GM18517 (cell line): ENCODE results near the gene SPACA7.
"Not testable (repeated sequence)": the region's sequence is repeated elsewhere in the genome, so short reads cannot be mapped to it uniquely, and the experiment has no call there.

ENCODE experiments used
- ATAC-seq: cut with Tn5 transposase; IDR thresholded peaks from one replicate; pipeline ENCODE4 v1.9.1; 2021; ENCODE audit warnings: mild to moderate bottlenecking, moderate library complexity; ENCODE audit not compliant: unreplicated experiment

The SPACA7 gene

DNA sequence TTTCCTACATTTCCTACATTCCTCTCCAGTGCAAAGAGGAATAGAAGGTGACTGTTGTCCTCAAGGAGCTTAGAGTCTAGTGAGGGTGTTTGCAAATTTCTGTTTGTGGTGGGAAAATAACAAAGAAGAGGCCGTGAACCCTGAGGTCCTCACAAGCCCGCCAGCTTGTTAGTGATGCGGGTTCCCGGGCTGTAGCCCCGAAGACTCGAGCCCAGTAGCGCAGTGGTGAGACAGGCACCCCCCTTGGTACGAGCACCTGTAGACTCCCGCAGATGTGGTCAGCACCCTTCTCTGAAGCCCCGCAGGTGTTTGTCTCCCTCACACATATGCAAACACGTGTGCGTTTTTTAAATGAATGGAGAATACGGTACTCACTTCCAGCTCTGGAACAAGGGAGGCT is 26.5 kb upstream of the SPACA7 start:
- ATAC-seq: no peak

GRCh38 chr13:112350300-112350699 is 25.9 kb upstream of the SPACA7 start:
- no peak for ATAC-seq

GRCh38 chr13:112351825-112352224 is 24.3 kb upstream of the SPACA7 start:
- ATAC-seq: no peak

DNA sequence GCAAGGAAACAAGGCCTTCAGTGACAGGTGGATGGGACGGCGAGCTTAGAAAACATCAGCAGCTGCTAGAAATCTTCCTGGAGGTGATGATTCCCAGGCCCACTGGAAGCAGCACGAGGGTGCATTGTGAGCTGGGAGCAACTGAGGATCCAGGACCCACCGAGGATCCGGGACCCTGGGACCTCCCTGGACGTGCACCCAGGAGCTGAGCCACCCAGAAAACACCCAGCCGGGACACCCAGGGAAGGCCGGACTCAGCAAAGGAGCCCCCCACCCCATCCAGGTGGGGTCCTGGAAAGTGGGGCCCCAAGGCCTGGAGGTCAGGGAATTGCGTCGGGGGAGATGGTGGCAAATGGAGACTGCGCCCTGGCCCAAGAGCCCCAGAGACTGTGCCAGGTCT is 22.3 kb upstream of the SPACA7 start:
- no peak for ATAC-seq

DNA sequence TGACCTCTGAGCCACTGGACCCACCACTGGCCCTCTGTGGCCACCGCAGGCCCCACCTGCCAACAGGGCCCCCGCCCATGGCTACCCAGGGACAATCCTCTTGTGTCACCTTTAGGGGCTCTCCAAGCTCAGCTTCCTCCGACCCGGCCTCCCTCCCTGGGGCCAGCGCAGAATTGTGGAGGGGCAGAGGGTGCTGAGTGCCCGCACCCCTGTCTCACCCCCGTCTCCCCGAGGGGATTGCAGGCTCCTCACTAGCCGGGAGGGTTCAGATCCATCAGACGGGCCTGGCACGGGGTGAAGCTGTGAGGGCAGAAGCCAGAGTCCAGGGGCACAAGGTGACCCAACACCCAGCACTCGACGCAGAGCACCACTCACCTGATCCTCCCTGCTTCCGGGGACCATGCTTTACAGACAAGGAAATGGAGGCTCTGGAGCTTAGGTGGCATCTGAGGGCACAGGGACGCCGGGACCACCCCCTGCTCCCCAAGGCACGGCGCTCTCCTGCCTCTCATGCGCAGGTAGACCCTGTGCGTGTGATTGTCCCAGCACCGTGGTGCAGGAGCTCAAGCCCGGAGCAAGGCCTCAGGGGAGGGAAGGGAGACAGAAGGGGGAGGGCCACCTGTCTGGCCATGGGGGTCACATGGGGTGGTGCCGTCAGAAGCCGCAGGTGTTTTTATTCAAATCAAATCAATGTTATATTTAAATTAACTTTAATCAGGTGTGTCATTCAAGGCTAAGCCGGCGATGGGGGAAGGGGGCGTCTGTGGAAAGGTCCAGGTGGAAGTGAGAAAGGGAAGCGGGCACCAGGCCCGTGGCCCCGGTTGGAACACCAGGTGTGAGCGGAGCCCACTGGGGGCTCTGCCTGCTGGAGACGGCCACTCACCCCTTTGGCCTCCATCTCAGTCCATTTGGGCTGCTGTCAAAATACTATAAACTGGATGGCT is 21.6 kb upstream of the SPACA7 start:
- ATAC-seq: no peak

GRCh38 chr13:112355274-112355838 is 20.8 kb upstream of the SPACA7 start:
- no peak for ATAC-seq

DNA sequence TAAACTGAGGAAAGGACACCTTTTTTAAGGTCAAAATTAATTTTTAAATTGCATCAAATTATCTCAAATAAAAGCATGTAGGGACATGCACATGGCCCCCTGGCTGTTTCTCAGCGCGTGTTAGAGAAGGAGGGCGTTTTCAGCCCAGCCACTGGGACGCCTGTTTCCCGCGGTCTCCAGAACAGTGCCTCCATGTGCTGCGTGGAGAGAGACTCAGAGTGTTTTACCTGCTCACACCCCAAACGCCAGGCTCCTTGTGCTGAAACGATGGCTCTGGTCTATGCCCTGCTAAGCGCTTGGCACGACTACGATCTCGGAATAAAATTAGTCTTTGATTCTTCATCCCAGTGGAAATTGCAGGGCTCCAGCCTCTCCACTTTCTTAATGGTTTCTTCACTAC is 20.0 kb upstream of the SPACA7 start:
- no peak for ATAC-seq

- ATAC-seq: no peak
Measured at GRCh38 chr13:112358156-112358555, 18.0 kb upstream of the SPACA7 start.

GRCh38 chr13:112362021-112362420 is 14.1 kb upstream of the SPACA7 start:
- ATAC-seq: no peak

- no peak for ATAC-seq
Measured at GRCh38 chr13:112363867-112364528, 12.2 kb upstream of the SPACA7 start.

GRCh38 chr13:112366907-112367646 is 9.1 kb upstream of the SPACA7 start:
- ATAC-seq: no peak

GRCh38 chr13:112368883-112369282 is 7.3 kb upstream of the SPACA7 start:
- no peak for ATAC-seq

- no peak for ATAC-seq
Measured at GRCh38 chr13:112370311-112370710, 5.8 kb upstream of the SPACA7 start.

DNA sequence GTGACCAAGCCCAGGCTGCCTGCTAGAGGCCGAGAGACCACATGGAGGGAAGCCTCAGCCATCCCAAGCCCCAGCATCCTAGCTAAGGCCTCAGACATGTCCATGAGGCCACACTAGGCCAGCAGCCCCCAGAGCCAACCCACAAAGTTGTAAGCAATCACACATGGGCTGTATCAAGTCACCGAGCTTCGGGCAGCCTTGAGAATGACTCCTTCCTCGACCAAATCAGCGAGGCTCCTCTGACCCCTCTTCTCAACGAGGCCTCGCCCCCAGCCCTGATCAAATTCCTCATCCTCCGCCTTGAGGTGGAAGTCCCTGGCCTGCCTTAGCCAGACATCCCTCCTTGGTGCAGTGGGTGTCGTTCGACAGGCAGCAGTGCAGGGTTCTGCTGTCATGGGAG is 1.9 kb upstream of the SPACA7 start:
- no peak for ATAC-seq

DNA sequence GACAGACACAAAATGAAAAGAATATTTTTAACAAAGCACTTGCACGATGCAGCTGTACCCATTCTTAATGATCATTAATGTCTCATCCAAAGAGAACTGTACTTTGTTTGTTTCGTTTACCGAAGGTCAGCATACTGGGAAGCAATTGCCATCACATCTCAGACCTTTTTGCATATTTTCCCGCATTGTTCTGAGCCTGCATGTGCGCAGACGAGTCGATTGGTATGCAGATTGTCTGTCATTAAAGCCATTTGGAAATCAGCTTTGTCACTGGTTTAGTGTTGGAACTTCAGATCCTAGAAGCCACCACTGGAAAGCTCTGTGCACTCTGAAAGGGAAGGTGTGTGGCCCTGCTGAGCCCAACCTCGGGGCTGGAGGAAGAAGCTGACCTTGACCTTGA is 15.6 kb downstream of the SPACA7 start:
- no peak for ATAC-seq

DNA sequence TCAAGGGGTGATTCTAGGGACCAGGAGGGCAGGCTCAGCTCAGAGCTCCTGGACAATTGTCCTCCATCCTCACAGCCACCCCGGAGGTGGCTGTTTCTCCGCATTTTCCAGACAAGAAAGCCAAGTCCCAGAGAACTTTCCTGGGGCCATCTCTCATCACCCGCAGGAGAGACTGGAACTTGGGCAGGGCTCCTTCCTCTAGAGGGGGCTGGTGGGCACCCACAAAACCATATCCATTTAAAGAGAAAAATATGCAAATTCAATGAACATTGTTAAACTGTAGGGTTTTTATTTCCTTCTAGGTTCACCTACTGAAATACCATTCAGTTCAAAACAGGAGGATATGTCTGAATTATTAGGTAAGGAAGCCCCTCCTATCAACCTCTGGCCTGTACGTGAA is 16.6 kb downstream of the SPACA7 start:
- ATAC-seq: no peak

- not testable (repeated sequence) for ATAC-seq
Measured at GRCh38 chr13:112395022-112395421, 18.9 kb downstream of the SPACA7 start.

GRCh38 chr13:112395941-112396340 is 19.8 kb downstream of the SPACA7 start:
- not testable (repeated sequence) for ATAC-seq

- ATAC-seq: no peak
Measured at GRCh38 chr13:112397108-112397507, 21.0 kb downstream of the SPACA7 start.

DNA sequence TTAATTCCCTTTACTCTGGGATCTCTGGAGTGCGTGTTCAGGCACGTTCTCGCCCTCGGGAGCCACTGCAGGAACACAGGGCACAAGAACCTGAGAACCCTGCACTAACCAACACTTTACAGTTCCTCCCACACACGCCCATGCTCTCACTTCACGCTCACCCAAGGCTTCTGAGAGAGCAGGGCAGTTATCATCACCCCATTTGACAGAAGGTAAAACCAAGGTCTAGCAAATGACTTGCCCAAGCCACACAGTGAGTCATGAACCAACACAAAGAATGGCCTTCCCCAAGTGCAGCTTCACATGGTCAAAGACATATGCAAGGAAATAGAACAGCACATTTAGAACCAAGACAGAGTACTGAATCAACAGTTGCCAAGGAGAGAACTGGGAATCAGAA is 22.2 kb downstream of the SPACA7 start:
- ATAC-seq: not testable (repeated sequence)

- ATAC-seq: not testable (repeated sequence)
Measured at GRCh38 chr13:112409828-112410227, 33.7 kb downstream of the SPACA7 start.
